CD14-positive monocyte (primary cell): ENCODE measurements around the gene KIF13A. TPM values are rescaled to one million over a fixed set of nuclear protein-coding genes. Genes with fewer than 3 reads are reported as not detected.
A peak's percentile ranks its signal among the peaks of the same experiment; 100 is the strongest.

Experiments
- DNase-seq, 3 donors: peaks; one replicate each; pipeline ENCODE4 v3.0.0-alpha.2; 2011 to 2022
- H2AFZ ChIP-seq: 2 replicates; pipeline ENCODE4 v1.6.0; 2012; ENCODE audit warnings: mild to moderate bottlenecking, low read depth, low read length, inconsistent platforms; ENCODE audit not compliant: insufficient read depth, poor library complexity, severe bottlenecking
- H3K27ac ChIP-seq, 2 donors: 1 replicate in 1 of 2; 2 replicates in 1 of 2; pipeline ENCODE4 v1.5.1; 2012 to 2013; ENCODE audit warnings: low read length in 2 of 2, control low read depth in 1 of 2, inconsistent platforms in 1 of 2, low read depth in 1 of 2, mild to moderate bottlenecking in 1 of 2
- H3K27me3 ChIP-seq, 2 donors: one replicate each; pipeline versions ENCODE4 v1.6.0 to v1.6.1; 2011 to 2013; ENCODE audit warnings: low read length in 2 of 2; ENCODE audit not compliant: control insufficient read depth in 2 of 2, insufficient read depth in 2 of 2
- H3K36me3 ChIP-seq, 2 donors: replicated peaks in 1 of 2; 1 replicate in 1 of 2; 2 replicates in 1 of 2; pipeline versions ENCODE4 v1.5.1 to v1.6.1; 2012 to 2013; ENCODE audit warnings: low read length in 2 of 2, control low read depth in 1 of 2, inconsistent platforms in 1 of 2, mild to moderate bottlenecking in 1 of 2; ENCODE audit not compliant: insufficient read depth in 2 of 2, control insufficient read depth in 1 of 2
- H3K4me1 ChIP-seq, 2 donors: 1 replicate in 1 of 2; 2 replicates in 1 of 2; pipeline versions ENCODE4 v1.5.1 to v1.6.1; 2012 to 2013; ENCODE audit warnings: low read length in 2 of 2, control low read depth in 1 of 2, inconsistent platforms in 1 of 2, mild to moderate bottlenecking in 1 of 2, moderate library complexity in 1 of 2; ENCODE audit not compliant: insufficient read depth in 2 of 2, control insufficient read depth in 1 of 2
- H3K4me2 ChIP-seq: replicated peaks from 2 replicates; pipeline ENCODE3; 2012; ENCODE audit warnings: low read length, moderate library complexity, mild to moderate bottlenecking; ENCODE audit not compliant: poor library complexity, severe bottlenecking; ENCODE audit errors: extremely low read depth
- H3K4me3 ChIP-seq, 3 experiments: fragments of 200-600 bp in 1 of 3; sonication (generic) in 1 of 3; replicated peaks in 1 of 3; 1 replicate in 2 of 3; 2 replicates in 1 of 3; pipeline ENCODE4 v1.5.1; 2011 to 2013; ENCODE audit warnings: low read length in 3 of 3, mild to moderate bottlenecking in 3 of 3, control low read depth in 2 of 3, low read depth in 2 of 3, inconsistent platforms in 1 of 3, moderate library complexity in 1 of 3
- H3K79me2 ChIP-seq: 2 replicates; pipeline ENCODE4 v1.6.0; 2012; ENCODE audit warnings: mild to moderate bottlenecking, control low read depth, inconsistent platforms, low read length, moderate library complexity; ENCODE audit not compliant: insufficient read depth
- H3K9ac ChIP-seq: 2 replicates; pipeline ENCODE4 v1.6.0; 2017; ENCODE audit warnings: low read length, mild to moderate bottlenecking; ENCODE audit not compliant: insufficient read depth, poor library complexity, severe bottlenecking
- H3K9me3 ChIP-seq, 2 donors: replicated peaks in 1 of 2; 1 replicate in 1 of 2; 2 replicates in 1 of 2; pipeline versions ENCODE4 v1.5.1 to v1.6.1; 2012 to 2013; ENCODE audit warnings: low read length in 2 of 2, control low read depth in 1 of 2; ENCODE audit not compliant: control insufficient read depth in 1 of 2, insufficient read depth in 1 of 2
- H4K20me1 ChIP-seq: 2 replicates; pipeline ENCODE4 v1.6.0; 2012; ENCODE audit warnings: mild to moderate bottlenecking, low read length, control low read depth, moderate library complexity; ENCODE audit not compliant: insufficient read depth
- H3K27ac Mint-ChIP-seq, 7 donors: one replicate each; pipeline ENCODE4 v1.8.0; 2020; ENCODE audit warnings: mild to moderate bottlenecking in 7 of 7, mixed read lengths in 7 of 7, moderate library complexity in 6 of 7, inconsistent platforms in 2 of 7
- H3K27me3 Mint-ChIP-seq, 3 donors: one replicate each; pipeline ENCODE4 v1.8.0; 2021 to 2022; ENCODE audit warnings: low read depth in 3 of 3, mild to moderate bottlenecking in 3 of 3, mixed read lengths in 3 of 3, moderate library complexity in 3 of 3, inconsistent platforms in 1 of 3
- H3K36me3 Mint-ChIP-seq, 2 donors: one replicate each; pipeline ENCODE4 v1.8.0; 2020; ENCODE audit warnings: mixed read lengths in 2 of 2, inconsistent platforms in 1 of 2, mild to moderate bottlenecking in 1 of 2
- H3K4me1 Mint-ChIP-seq: one replicate; pipeline ENCODE4 v1.8.0; 2020; ENCODE audit warnings: mild to moderate bottlenecking, mixed read lengths
- H3K4me3 Mint-ChIP-seq, 2 donors: one replicate each; pipeline ENCODE4 v1.8.0; 2020; ENCODE audit warnings: mild to moderate bottlenecking in 2 of 2, mixed read lengths in 2 of 2, moderate library complexity in 1 of 2
- H3K9me3 Mint-ChIP-seq, 7 donors: one replicate each; pipeline ENCODE4 v1.8.0; 2020 to 2022; ENCODE audit warnings: mixed read lengths in 7 of 7, mild to moderate bottlenecking in 6 of 7, moderate library complexity in 6 of 7, inconsistent platforms in 2 of 7
- CTCF ChIP-seq: fragments of 200-600 bp; IDR thresholded peaks from one replicate; pipeline ENCODE4 v1.8.0; 2022; ENCODE audit warnings: antibody characterized with exemption, mild to moderate bottlenecking
- WGBS: methylation state at CpG from one replicate; pipeline ENCODE4 v1.1.5; 2013; ENCODE audit warnings: missing lambda C conversion rate; ENCODE audit not compliant: insufficient coverage; 5-methylcytosine and 5-hydroxymethylcytosine counted together
- intact Hi-C, 2 donors: fragments of 100-400 bp; cut with micrococcal nuclease; formaldehyde crosslinking; loops; one replicate each; pipeline versions ENCODE4 v1.15.0 to v1.15.1; 2023
- polyA plus RNA-seq, 3 donors: library from polyadenylated mRNA; depleted of rRNA in 1 of 3; unstranded in 2 of 3; stranded (reverse) in 1 of 3; fragments of 300-500 nt in 2 of 3; fragments of >200 nt in 1 of 3; fragmentation: Illumina TruSeq in 2 of 3; gene quantifications; 1 replicate in 2 of 3; 2 replicates in 1 of 3; pipeline ENCODE4 v1.2.3, GENCODE V29; 2012 to 2021

Gene KIF13A
- polyA plus RNA-seq, 3 donors = 2.9 to 28.4 (median 6.0) TPM

- peak in 2 of 3 donors; percentile 20 to 28 for DNase-seq
- peak overlapping the region; percentile 50 for H3K4me2 ChIP-seq
- Mint-ChIP-seq H3K4me1 (peaks cover 11% of the 10 kb centered on the region), H3K9me3 (no peaks in the 10 kb centered on the region), H3K4me3 (peak overlapping the region; percentile 27 to 73), H3K27ac (peak overlapping the region in 5 of 7 donors; percentile 25 to 73 (median 43)), H3K36me3 (peaks cover 24 to 46% of the 10 kb centered on the region in 2 donors), H3K27me3 (no peaks in the 10 kb centered on the region)
- no peaks in the 10 kb centered on the region for H3K27me3 ChIP-seq
- intact Hi-C loops = no loop called here
- WGBS = no CpG with 5 or more reads among the region's 3 CpGs
- no peak overlapping the region for H2AFZ ChIP-seq
- H3K4me1 ChIP-seq = peaks cover 7 to 12% of the 10 kb centered on the region in 2 donors
- peaks cover 2 to 43% of the 10 kb centered on the region in 2 donors for H3K36me3 ChIP-seq
- H3K27ac ChIP-seq = no peak overlapping the region
- TF ChIP-seq CTCF = no peak
- no peaks in the 10 kb centered on the region for H3K79me2 ChIP-seq
- H4K20me1 ChIP-seq = peaks cover 11% of the 10 kb centered on the region
- no peak overlapping the region for H3K9ac ChIP-seq
- no peaks in the 10 kb centered on the region for H3K9me3 ChIP-seq
- H3K4me3 ChIP-seq = peak overlapping the region in 1 of 3 experiments; percentile 22
Measured at GRCh38 chr6:17869753-17870050, 117.7 kb downstream of the KIF13A start.

- H3K27ac ChIP-seq = no peak overlapping the region
- Mint-ChIP-seq H3K9me3 (no peaks in the 10 kb centered on the region), H3K27me3 (no peaks in the 10 kb centered on the region), H3K4me1 (peaks cover 11% of the 10 kb centered on the region), H3K4me3 (peak overlapping the region; percentile 27 to 73), H3K27ac (peak overlapping the region in 4 of 7 donors; percentile 38 to 73 (median 48)), H3K36me3 (peaks cover 25 to 48% of the 10 kb centered on the region in 2 donors)
- no peak for DNase-seq
- intact Hi-C loops = no loop called here
- H3K79me2 ChIP-seq = no peaks in the 10 kb centered on the region
- H3K9me3 ChIP-seq = no peaks in the 10 kb centered on the region
- peaks cover 7 to 12% of the 10 kb centered on the region in 2 donors for H3K4me1 ChIP-seq
- peaks cover 11% of the 10 kb centered on the region for H4K20me1 ChIP-seq
- peak overlapping the region; percentile 50 for H3K4me2 ChIP-seq
- H3K4me3 ChIP-seq = peak overlapping the region in 1 of 3 experiments; percentile 22
- peaks cover 2 to 43% of the 10 kb centered on the region in 2 donors for H3K36me3 ChIP-seq
- H3K9ac ChIP-seq = no peak overlapping the region
- TF ChIP-seq CTCF = no peak
- no peak overlapping the region for H2AFZ ChIP-seq
- H3K27me3 ChIP-seq = no peaks in the 10 kb centered on the region
- WGBS = 33% methylated on average over 1 of the region's 6 CpGs
Measured at GRCh38 chr6:17869010-17869752, 118.3 kb downstream of the KIF13A start.
